ENCODE data around the gene IMPDH1. TPM values are rescaled to one million over a fixed set of nuclear protein-coding genes. Genes with fewer than 3 reads are reported as not detected.

The IMPDH1 gene
- total and polyA plus RNA-seq, 9 of the 15 experiments (the other 6 are each of a cell fraction or from before 2014, with no cell fraction given), result 0.80 to 118 (median 64.3) TPM

- TF ChIP-seq BACH1 (tag; IDR thresholded peaks at IDR 0.05) (no peak), ZNF609 (CRISPR knock-in tag; IDR thresholded peaks at IDR 0.05; ENCODE audit: borderline replicate concordance) (peak; percentile 93), VEZF1 (CRISPR knock-in tag; IDR thresholded peaks at IDR 0.05) (peak; percentile 84), CBX1 (IDR thresholded peaks at IDR 0.05; ENCODE audit: low read depth) (peak; percentile 95), BMI1 (IDR thresholded peaks at IDR 0.05; ENCODE audit: low read length) (peak; percentile 57; the same call in 1 of the 2 replicates), RBM22 (IDR thresholded peaks at IDR 0.05; ENCODE audit: low read depth, low read length, poor library complexity, severe bottlenecking) (peak; percentile 80), RFX1 (IDR thresholded peaks at IDR 0.05) (no peak), SMARCE1 (IDR thresholded peaks at IDR 0.05) (0 out of 2 replicates have a peak, but pooled peaks have one; percentile 13)
- TF ChIP-seq, protein P1, sequence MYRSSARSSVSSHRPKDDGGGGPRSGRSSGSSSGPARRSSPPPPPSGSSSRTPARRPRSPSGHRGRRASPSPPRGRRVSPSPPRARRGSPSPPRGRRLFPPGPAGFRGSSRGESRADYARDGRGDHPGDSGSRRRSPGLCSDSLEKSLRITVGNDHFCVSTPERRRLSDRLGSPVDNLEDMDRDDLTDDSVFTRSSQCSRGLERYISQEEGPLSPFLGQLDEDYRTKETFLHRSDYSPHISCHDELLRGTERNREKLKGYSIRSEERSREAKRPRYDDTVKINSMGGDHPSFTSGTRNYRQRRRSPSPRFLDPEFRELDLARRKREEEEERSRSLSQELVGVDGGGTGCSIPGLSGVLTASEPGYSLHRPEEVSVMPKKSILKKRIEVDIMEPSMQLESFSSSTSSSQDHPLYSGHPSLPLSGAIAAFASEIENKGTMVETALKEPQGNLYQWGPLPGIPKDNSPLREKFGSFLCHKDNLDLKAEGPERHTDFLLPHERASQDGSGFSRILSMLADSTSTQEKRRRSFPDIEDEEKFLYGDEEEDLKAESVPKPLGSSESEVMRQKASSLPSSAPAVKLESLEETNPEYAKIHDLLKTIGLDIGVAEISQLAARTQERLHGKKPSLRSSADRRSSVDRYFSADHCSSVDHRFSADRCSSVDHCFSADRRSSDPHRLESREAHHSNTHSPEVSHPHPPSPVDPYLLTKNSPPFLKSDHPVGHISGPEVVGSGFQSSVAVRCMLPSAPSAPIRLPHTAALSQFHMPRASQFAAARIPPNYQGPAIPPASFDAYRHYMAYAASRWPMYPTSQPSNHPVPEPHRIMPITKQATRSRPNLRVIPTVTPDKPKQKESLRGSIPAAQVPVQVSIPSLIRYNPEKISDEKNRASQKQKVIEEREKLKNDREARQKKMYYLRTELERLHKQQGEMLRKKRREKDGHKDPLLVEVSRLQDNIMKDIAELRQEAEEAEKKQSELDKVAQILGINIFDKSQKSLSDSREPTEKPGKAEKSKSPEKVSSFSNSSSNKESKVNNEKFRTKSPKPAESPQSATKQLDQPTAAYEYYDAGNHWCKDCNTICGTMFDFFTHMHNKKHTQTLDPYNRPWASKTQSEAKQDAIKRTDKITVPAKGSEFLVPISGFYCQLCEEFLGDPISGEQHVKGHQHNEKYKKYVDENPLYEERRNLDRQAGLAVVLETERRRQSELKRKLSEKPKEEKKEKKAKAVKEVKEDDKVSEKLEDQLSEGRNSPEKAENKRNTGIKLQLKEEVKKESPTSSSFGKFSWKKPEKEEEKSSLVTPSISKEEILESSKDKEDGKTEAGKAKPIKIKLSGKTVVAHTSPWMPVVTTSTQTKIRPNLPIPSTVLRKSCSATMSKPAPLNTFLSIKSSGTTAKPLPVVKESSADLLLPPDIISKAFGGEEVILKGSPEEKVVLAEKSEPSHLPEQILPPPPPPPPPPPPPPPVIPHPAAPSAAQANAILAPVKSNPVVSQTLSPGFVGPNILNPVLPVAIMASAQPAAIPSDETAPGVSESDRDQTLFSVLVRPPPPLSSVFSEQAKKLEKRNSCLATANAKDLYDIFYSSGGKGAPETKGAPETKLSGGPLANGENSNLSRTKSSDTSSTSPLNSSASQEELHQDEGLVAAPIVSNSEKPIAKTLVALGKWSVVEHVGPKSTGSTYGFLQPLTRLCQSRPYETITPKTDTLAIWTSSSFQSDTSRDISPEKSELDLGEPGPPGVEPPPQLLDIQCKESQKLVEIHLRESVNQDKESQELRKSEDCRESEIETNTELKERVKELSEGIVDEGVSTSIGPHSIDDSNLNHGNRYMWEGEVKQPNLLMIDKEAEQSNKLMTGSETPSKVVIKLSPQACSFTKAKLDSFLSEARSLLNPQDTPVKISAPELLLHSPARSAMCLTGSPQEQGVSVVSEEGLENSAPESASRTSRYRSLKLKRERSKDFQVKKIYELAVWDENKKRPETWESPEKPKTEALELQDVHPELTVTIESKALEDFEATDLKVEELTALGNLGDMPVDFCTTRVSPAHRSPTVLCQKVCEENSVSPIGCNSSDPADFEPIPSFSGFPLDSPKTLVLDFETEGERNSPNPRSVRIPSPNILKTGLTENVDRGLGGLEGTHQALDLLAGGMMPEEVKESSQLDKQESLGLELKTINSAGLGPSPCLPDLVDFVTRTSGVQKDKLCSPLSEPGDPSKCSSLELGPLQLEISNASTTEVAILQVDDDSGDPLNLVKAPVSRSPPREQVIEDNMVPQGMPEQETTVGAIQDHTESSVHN (IDR thresholded peaks at IDR 0.05; ENCODE audit: borderline replicate concordance in 1 of 2, low read depth in 1 of 2), result no peak
- TF ChIP-seq, protein P2, sequence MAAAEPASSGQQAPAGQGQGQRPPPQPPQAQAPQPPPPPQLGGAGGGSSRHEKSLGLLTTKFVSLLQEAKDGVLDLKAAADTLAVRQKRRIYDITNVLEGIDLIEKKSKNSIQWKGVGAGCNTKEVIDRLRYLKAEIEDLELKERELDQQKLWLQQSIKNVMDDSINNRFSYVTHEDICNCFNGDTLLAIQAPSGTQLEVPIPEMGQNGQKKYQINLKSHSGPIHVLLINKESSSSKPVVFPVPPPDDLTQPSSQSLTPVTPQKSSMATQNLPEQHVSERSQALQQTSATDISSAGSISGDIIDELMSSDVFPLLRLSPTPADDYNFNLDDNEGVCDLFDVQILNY (CRISPR knock-in tag; IDR thresholded peaks at IDR 0.05), result peak; percentile 97
Observed at GRCh38 chr7:128343554-128344430, 66.0 kb downstream of the IMPDH1 start, which contains the start of gene RBM28 (continued).
